ENCODE measurements around the gene ATP2B1. TPM values are rescaled to one million over a fixed set of nuclear protein-coding genes. Genes with fewer than 3 reads are reported as not detected.
"Not testable (repeated sequence)": the region's sequence is repeated elsewhere in the genome, so short reads cannot be mapped to it uniquely, and the experiment has no call there.

ATP2B1 gene
- total RNA-seq, 1 donor from 2014 or later: 177 TPM

DNA sequence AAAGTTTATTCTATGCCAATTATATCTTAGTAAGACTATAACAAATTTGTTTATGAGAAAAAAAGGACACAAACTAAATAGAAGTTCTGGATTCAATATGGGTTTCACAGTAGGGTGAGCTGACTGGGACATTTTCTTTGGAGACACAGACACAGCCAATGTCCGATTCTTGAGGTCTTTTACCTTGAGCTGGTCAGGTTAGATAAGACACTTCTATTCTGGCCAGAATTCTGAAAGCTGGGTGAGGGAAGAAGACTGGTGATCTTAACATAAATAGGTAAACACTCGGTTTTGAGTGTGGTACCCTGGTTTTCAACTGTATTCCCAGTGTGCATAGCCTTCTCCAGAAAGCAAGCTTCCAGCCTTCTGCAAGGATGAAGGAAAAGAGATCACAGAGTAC, 10.0 kb downstream of the ATP2B1 start:
- no peak overlapping the region for H3K4me3 Mint-ChIP-seq
- peaks cover 2% of the 10 kb centered on the region for H3K4me1 ChIP-seq
- H3K4me1 Mint-ChIP-seq: peaks cover 11% of the 10 kb centered on the region
- H3F3A ChIP-seq (ENCODE audit: low read depth): peaks cover 4% of the 10 kb centered on the region
- no peak overlapping the region for H2AFZ ChIP-seq (replicated peaks)
- DNase-seq (ENCODE audit: low spot score): no peak
- H3K4me3 ChIP-seq: no peak overlapping the region
- H3K36me3 Mint-ChIP-seq: peaks cover 15% of the 10 kb centered on the region
- H3K27me3 Mint-ChIP-seq (ENCODE audit: insufficient read depth, low read depth): no peaks in the 10 kb centered on the region
- no peaks in the 10 kb centered on the region for H3K9me3 ChIP-seq (ENCODE audit: low read depth)
- TF ChIP-seq EZH2phosphoT487 (IDR thresholded peaks at IDR 0.05) (no peak), EZH2 (IDR thresholded peaks at IDR 0.05) (no peak)
- TF ChIP-seq, protein P1, sequence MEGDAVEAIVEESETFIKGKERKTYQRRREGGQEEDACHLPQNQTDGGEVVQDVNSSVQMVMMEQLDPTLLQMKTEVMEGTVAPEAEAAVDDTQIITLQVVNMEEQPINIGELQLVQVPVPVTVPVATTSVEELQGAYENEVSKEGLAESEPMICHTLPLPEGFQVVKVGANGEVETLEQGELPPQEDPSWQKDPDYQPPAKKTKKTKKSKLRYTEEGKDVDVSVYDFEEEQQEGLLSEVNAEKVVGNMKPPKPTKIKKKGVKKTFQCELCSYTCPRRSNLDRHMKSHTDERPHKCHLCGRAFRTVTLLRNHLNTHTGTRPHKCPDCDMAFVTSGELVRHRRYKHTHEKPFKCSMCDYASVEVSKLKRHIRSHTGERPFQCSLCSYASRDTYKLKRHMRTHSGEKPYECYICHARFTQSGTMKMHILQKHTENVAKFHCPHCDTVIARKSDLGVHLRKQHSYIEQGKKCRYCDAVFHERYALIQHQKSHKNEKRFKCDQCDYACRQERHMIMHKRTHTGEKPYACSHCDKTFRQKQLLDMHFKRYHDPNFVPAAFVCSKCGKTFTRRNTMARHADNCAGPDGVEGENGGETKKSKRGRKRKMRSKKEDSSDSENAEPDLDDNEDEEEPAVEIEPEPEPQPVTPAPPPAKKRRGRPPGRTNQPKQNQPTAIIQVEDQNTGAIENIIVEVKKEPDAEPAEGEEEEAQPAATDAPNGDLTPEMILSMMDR (IDR thresholded peaks at IDR 0.05): no peak
- H3K36me3 ChIP-seq: no peaks in the 10 kb centered on the region
- H3K27me3 ChIP-seq: no peaks in the 10 kb centered on the region
- no peak overlapping the region for H3K27ac Mint-ChIP-seq
- no peak overlapping the region for H3K4me2 ChIP-seq
- peaks cover 100% of the 10 kb centered on the region for H3K79me2 ChIP-seq (ENCODE audit: low read depth)
- no peak overlapping the region for H3K9ac ChIP-seq
- no peak overlapping the region for H3K27ac ChIP-seq
- peaks cover 11% of the 10 kb centered on the region for H3K9me3 Mint-ChIP-seq
- peaks cover 100% of the 10 kb centered on the region for H4K20me1 ChIP-seq (ENCODE audit: low read depth)

DNA sequence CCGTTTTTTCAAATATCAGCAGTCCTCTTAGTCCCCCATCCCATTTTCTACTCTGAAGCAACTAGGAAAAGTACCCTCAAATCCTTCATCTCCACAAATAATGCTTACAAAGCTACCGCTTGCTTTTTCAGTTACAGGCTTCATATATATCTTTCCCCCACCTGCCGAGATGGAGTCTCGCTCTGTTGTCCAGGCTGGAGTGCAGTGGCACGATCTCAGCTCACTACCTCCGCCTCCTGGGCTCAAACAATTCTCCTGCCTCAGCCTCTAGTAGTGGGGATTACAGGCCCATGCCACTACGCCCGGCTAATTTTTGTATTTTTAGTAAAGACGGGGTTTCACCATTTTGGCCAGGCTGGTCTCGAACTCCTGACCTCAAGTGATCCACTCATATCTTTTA, 10.9 kb downstream of the ATP2B1 start:
- not testable (repeated sequence) for H3K27ac ChIP-seq; H3K27me3 ChIP-seq; H3K4me2 ChIP-seq; H3K4me1 ChIP-seq; H3K9me3 ChIP-seq (ENCODE audit: low read depth); H3K27me3 Mint-ChIP-seq (ENCODE audit: insufficient read depth, low read depth); H3K9ac ChIP-seq; H3F3A ChIP-seq (ENCODE audit: low read depth); H2AFZ ChIP-seq (replicated peaks); H3K27ac Mint-ChIP-seq; H3K4me3 ChIP-seq; DNase-seq (ENCODE audit: low spot score); H3K36me3 ChIP-seq; H3K4me3 Mint-ChIP-seq
- H3K79me2 ChIP-seq (ENCODE audit: low read depth): peaks cover 100% of the 10 kb centered on the region
- Mint-ChIP-seq H3K9me3 (peaks cover 11% of the 10 kb centered on the region), H3K4me1 (peaks cover 11% of the 10 kb centered on the region), H3K36me3 (peaks cover 15% of the 10 kb centered on the region)
- peaks cover 100% of the 10 kb centered on the region for H4K20me1 ChIP-seq (ENCODE audit: low read depth)

DNA sequence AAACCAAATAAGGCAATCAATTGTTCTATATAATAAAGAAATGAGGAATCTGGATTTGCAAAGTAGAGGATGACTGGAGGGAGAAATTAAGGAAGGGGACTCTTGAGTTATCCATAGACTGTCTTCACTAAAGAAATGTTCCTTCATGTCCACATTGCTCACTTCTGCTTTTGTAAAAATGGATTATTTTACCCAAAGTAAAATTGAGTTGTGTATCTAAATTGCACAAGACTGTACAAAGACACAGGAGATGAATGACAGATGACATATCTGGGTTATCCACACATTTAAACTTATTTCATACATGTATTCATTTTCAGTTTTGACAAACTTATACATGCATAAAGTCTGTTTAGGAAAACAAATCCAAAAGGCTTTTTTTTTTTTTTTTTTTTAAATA, 11.3 kb downstream of the ATP2B1 start:
- Mint-ChIP-seq H3K9me3 (peaks cover 11% of the 10 kb centered on the region), H3K36me3 (peaks cover 15% of the 10 kb centered on the region), H3K4me3 (no peak overlapping the region), H3K27ac (no peak overlapping the region), H3K27me3 (ENCODE audit: insufficient read depth, low read depth) (no peaks in the 10 kb centered on the region), H3K4me1 (peaks cover 11% of the 10 kb centered on the region)
- Histone ChIP-seq H3F3A (ENCODE audit: low read depth) (peaks cover 4% of the 10 kb centered on the region), H3K4me1 (no peaks in the 10 kb centered on the region), H3K9ac (no peak overlapping the region), H3K27me3 (no peaks in the 10 kb centered on the region), H3K9me3 (ENCODE audit: low read depth) (no peaks in the 10 kb centered on the region), H3K4me2 (no peak overlapping the region), H3K79me2 (ENCODE audit: low read depth) (peaks cover 100% of the 10 kb centered on the region), H3K4me3 (no peak overlapping the region), H2AFZ (replicated peaks) (no peak overlapping the region), H3K27ac (no peak overlapping the region), H3K36me3 (no peaks in the 10 kb centered on the region), H4K20me1 (ENCODE audit: low read depth) (peaks cover 100% of the 10 kb centered on the region)
- no peak for DNase-seq (ENCODE audit: low spot score)
- TF ChIP-seq, protein P1 (IDR thresholded peaks at IDR 0.05): no peak
- TF ChIP-seq EZH2phosphoT487 (IDR thresholded peaks at IDR 0.05): no peak
- no peak for TF ChIP-seq EZH2 (IDR thresholded peaks at IDR 0.05)

DNA sequence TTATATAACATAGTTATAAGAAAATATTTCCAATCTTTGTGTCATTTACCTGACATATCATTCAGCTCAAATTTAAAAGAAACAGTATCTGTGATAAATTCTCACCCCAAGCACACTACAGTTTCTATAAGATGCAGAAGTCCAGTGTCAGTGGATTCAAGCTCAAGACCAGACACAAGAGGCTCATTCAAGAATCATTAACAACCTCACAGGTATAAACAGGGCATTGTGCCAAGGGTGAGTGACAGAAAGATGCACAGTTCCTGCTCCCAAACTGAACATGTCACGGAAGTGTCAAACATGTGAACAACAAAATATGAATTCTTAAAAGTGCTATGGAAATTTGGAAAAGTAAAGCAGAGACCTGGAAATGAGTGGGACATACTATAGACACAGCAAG, 12.8 kb downstream of the ATP2B1 start:
- H3F3A ChIP-seq (ENCODE audit: low read depth): peaks cover 4% of the 10 kb centered on the region
- no peak overlapping the region for H3K4me3 ChIP-seq
- no peak for DNase-seq (ENCODE audit: low spot score)
- H3K27me3 ChIP-seq: no peaks in the 10 kb centered on the region
- no peak overlapping the region for H3K9ac ChIP-seq
- Mint-ChIP-seq H3K4me1 (peaks cover 11% of the 10 kb centered on the region), H3K36me3 (peaks cover 22% of the 10 kb centered on the region), H3K4me3 (no peak overlapping the region), H3K27me3 (ENCODE audit: insufficient read depth, low read depth) (no peaks in the 10 kb centered on the region), H3K9me3 (peaks cover 11% of the 10 kb centered on the region), H3K27ac (no peak overlapping the region)
- no peak overlapping the region for H2AFZ ChIP-seq (replicated peaks)
- no peaks in the 10 kb centered on the region for H3K9me3 ChIP-seq (ENCODE audit: low read depth)
- H3K27ac ChIP-seq: no peak overlapping the region
- H3K36me3 ChIP-seq: no peaks in the 10 kb centered on the region
- peaks cover 100% of the 10 kb centered on the region for H3K79me2 ChIP-seq (ENCODE audit: low read depth)
- no peak overlapping the region for H3K4me2 ChIP-seq
- H4K20me1 ChIP-seq (ENCODE audit: low read depth): peaks cover 100% of the 10 kb centered on the region
- TF ChIP-seq EZH2phosphoT487 (IDR thresholded peaks at IDR 0.05) (no peak), EZH2 (IDR thresholded peaks at IDR 0.05) (no peak)
- TF ChIP-seq, protein P1 (IDR thresholded peaks at IDR 0.05): no peak
- no peaks in the 10 kb centered on the region for H3K4me1 ChIP-seq

Measured in neural progenitor cell (in vitro differentiated cells).